Jurkat, Clone E6-1 (cell line): ENCODE results near the gene LGALS3.

Experiments used
- DNase-seq: peaks from one replicate; pipeline ENCODE4 v3.0.0-alpha.2; 2011; ENCODE audit warnings: low read depth, low spot score
- H3K4me3 ChIP-seq: 2 replicates; pipeline ENCODE4 v1.5.1; 2011; ENCODE audit warnings: mild to moderate bottlenecking, low read length, control low read depth, moderate library complexity

Gene LGALS3

DNA sequence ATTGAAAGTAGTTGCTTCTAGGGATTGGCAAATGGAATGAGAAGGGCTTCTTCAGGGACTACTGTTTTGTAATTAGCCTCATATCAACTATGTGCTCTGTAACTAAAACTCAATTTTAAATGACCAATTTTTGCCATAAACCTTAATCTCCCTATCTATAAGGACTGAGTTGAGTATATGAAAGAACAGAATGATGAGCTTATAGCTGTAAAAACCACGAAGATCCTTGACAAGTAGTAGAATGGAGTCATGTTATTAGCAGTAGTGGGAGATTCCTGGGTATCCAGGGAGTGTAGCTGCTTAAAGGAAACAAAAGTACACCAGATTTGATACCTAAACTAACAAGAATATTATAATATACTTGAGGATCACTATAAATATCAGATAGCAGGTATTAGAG lies 28.0 kb downstream of the LGALS3 start:
- H3K4me3 ChIP-seq = no peak overlapping the region
- DNase-seq = no peak

DNA sequence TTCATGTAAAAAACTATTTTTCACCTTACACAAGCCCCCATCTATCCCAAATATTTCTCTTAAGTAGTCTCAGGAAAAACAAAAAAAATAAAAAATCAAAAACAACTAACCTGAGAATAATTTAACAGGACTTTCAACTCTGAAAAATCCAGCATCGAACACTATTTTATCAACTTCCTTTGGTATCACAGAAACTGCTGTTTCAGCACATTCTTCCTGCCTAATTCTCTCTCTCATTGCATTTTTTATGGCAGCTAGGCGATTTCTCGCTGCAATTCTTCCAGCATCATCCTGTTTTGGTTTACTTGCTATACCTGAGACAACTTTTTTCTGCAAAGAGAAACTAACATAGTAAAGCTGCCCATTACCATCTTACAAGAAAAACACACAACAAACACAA lies 29.4 kb downstream of the LGALS3 start:
- H3K4me3 ChIP-seq = no peak overlapping the region
- no peak for DNase-seq

DNA sequence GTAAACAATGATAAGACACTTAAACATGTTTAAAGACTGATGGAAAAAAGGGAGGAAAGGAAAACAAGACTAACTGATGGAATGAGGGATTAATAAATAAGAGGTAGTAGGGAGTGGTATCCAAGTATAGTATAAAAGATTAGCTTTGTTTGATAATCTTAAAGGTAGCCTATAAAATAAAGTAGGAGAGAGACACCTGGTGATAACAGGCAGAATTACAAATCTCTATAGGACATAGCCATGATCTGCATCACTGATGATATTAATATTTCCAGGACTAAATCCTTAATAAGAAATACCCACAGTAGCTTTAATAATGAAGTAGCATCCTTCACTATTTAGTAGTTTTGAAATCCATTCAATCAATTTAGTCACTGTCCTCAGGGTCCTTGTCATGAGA lies 31.9 kb downstream of the LGALS3 start:
- no peak overlapping the region for H3K4me3 ChIP-seq
- peak; percentile 20 for DNase-seq

DNA sequence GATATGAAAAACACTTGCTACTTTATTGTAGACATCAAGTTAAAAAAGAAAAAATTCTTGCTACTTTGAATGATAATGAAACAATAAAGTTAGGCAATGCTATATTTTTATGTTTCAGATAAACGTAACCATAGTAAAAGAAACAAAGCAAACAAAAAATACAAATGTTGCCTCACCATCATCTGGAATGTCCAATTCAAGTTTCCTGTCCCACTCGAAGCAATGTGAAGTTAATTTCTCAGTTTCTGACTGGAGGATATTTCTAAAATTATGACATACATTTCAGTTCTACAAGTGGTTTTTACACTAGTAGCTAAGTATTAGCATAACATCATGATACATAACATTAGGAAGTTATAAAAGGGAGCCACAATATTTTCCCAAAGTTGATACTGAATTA lies 41.5 kb downstream of the LGALS3 start:
- no peak overlapping the region for H3K4me3 ChIP-seq
- DNase-seq = no peak

DNA sequence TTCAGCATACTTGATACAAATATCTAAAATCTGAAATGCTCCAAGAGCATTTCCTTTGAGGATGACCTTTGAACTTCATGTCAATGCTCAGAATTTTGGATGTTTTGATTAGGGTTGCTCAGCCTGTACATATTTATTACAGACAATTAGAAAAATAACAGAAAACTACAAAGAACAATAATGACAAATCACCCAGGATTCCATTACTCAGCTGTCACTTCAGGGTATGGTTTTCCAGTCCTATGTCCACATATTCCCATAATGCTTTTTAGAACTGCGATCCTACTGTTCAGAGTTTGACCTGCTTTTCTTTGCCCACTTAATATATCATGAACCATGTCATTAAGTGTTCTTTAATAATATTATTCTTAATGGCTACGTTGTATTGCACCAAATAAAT lies 51.0 kb downstream of the LGALS3 start:
- no peak for DNase-seq
- H3K4me3 ChIP-seq = no peak overlapping the region

DNA sequence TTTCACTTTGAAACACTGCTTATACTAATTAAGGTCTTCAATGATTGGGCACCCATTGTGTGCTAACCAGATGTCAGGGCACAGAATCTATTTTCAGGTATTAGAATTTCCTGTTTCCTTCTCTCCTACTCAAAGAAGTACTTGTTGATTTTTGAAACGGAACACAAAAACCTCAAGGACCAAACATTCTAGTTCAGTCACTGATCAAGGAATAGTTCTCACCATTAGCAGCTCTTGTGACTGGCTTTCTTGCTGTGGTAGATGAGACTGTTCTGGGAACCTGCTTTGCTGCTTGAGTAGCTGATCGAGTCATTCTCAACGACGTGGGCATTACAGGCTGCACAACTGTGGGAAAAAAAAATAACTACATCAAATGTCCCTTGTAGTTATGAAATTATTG lies 51.4 kb downstream of the LGALS3 start:
- H3K4me3 ChIP-seq = no peak overlapping the region
- no peak for DNase-seq

DNA sequence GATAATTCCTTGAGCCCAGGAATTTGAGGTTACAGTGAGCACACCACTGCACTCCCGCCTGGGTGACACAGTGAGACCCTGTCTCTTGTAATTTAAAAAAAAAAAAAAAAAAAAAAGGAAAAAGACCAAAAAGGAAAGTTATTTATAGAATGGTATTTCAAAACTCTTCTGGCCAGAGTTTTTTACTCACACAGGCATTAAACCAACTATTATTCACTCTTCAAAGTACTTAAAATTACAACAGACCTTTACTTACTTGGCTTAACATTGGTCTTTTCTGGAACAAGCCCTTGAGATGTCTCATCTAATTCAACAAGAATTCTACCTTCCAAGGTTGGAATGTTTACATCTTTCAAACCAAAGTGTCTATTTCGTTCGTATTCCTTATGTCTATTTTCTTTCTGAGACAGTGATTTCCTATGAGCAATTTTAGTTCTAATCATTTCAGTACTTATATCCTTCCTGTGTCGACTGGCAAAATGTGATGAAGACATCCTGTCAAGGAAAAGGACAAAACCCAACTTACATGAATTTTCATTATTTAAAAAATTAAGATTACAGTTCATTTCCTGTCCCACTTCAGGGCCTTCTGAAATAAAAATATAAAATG lies 59.7 kb downstream of the LGALS3 start:
- no peak overlapping the region for H3K4me3 ChIP-seq
- no peak for DNase-seq

DNA sequence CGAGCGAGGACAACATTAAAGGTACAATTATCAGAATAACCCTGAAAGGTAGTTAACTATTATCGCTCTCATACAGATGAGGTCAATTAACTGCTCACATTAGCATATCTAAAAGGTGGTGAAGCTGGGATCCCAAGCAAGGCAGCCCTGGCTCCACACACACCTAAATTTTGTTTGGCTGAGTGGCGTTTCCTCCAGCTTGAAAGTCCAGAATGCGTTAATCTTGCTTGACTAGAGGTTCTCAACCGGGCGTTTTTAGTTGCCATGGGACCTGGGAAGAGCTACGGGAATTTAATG lies 61.8 kb downstream of the LGALS3 start:
- no peak for DNase-seq

DNA sequence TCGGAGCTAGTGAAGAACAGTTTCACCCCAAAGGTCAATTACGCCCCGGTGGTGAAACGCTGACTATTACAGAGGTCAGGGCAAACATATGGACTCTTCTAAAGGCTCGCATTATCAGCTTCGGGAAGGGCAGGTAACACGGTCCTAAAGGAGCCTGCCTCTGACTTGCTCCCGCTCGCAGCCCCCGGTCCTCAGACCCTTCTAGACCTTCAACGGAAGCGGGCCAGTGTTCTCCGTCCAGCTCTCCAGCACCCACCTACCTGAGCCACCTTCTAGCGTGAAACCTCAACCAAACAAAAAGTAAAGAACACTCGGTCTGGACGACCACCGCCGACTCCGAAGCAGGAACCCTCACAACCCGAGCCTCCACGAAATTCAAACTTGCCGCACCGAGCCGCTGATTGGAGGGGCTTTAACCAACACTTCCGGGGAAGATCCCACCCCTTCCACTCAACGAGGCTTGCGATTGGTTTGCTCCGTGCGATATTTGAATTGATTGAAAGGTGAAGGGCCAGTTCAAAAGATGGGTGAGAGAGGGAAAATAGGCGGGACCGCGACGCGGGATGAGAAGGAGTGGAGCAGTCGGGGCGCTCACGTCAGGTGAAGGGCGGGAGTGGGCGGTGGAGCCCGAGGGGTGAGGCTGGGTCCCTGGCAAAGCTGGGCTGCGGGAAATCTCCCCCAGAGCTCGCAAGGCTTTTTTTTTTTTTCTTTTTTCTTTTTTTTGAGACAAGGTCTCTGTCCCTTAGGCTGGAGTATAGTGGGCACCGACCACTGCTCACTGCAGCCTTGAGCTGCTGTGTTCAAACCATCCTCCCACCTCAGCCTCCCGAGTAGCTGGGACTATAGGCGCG lies 62.4 kb downstream of the LGALS3 start, which contains the start of gene DLGAP5:
Gene DLGAP5, minus strand, starts transcription at position 383 of the 851 bp plus-strand sequence. CDS start 2,406 bp downstream, outside the sequence.
- peak within 1 kb of the TSS; percentile 92 for H3K4me3 ChIP-seq

More for the DNA sequence above, 61.8 kb downstream of the LGALS3 start:
- H3K4me3 ChIP-seq = peak overlapping the region; percentile 92

DNA sequence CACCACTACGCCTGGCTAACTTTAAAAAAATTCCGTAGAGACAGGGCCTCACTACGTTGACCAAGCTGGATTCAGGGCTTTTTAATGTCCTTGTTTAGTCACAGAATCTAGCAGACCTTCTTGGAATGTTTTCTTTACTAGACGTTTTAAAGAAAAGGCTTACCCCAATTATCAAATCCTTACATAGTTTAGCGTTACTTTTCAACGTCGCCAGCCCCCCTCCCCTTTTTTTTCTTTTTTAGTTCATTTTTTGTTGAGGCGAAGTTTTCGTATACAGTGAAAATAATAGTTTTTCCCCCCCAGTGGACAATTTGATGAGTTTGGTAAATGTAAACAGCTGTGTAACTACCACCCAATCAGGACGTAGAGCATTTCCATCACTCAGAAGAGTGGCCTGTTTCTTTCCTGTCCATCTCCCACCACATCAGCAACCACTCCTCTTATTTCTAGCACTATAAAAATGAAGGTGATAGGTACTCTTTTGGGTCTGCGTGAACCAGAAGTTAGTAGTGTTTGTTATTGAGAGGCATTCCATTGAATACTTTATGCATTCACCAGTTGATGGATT lies 63.1 kb downstream of the LGALS3 start:
- DNase-seq = no peak
- H3K4me3 ChIP-seq = peak overlapping the region; percentile 92

More for the DNA sequence above, 62.4 kb downstream of the LGALS3 start, which contains the start of gene DLGAP5:
- peak; percentile 98 for DNase-seq

DNA sequence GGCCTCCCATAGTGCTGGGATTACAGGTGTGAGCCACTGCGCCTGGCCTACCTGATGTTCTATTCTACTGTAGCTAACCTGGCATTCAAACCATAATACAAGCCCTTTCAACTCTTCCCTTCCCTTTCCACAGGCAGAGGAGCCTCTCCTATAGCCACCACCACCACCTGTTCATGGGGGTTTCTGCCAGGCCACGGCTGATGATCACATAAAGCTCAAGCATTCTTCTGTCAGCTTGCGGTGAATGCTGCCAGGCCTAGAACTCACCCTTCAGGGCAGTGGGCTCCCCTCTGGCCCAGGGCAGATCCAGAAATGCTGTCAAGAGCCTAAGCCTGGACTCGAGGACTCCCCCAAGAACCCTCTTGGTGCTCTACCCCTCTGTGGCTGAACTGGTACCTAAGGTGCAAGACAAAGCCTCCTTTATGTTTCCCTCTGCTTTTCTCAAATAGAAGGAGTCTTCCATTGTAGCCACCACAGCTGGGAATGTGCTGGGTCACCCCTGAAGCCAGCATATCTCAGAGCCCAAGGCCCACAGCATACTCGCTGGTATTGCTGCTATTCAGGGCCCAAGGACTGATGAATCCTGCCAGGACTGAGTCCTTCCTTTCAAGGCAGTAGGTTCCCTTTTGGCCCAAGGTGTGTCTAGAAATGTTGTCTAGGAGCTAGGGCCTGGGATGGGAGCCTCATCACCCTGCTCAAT lies 65.8 kb downstream of the LGALS3 start:
- DNase-seq = no peak
- H3K4me3 ChIP-seq = no peak overlapping the region
